OCI-LY3 (cell line): ENCODE data around the gene FRMD4A.

Experiments
- CTCF ChIP-seq: fragments of 200-600, 300-600 bp; sonication (generic); IDR thresholded peaks from 2 replicates; pipeline ENCODE4 v1.5.1; 2014; ENCODE audit warnings: antibody characterized with exemption, low read length, low read depth
- EZH2phosphoT487 ChIP-seq: fragments of 200-600 bp; shearing (Covaris generic); IDR thresholded peaks from 2 replicates; pipeline ENCODE4 v1.6.1; 2018; ENCODE audit warnings: antibody characterized with exemption, mixed run types, low read depth

GRCh38 chr10:14215641-14216040 lies 115.1 kb downstream of the FRMD4A start:
- TF ChIP-seq CTCF (no peak), EZH2phosphoT487 (no peak)
